GM21717 (cell line): ENCODE measurements around the gene TWIST2.

Experiments
- ATAC-seq: cut with Tn5 transposase; IDR thresholded peaks from one replicate; pipeline ENCODE4 v1.9.1; 2021; ENCODE audit warnings: mild to moderate bottlenecking, moderate library complexity; ENCODE audit not compliant: unreplicated experiment

Gene TWIST2

GRCh38 chr2:238949710-238950345 is 101.9 kb downstream of the TWIST2 start:
- ATAC-seq, result no peak

GRCh38 chr2:238950551-238950950 is 102.7 kb downstream of the TWIST2 start:
- ATAC-seq, result no peak

- ATAC-seq, result no peak
These were observed 104.5 kb downstream of the TWIST2 start for GRCh38 chr2:238952261-238952919.

GRCh38 chr2:238954841-238955591 is 107.1 kb downstream of the TWIST2 start:
- ATAC-seq, result no peak

GRCh38 chr2:238955648-238956531 is 108.0 kb downstream of the TWIST2 start:
- ATAC-seq, result no peak

GRCh38 chr2:238956676-238957075 is 108.8 kb downstream of the TWIST2 start:
- ATAC-seq, result no peak
